GM13976 (cell line): ENCODE results near the gene CLEC16A.
"Not testable (repeated sequence)": the region's sequence is repeated elsewhere in the genome, so short reads cannot be mapped to it uniquely, and the experiment has no call there.

Experiments used
- DNase-seq: peaks from one replicate; pipeline ENCODE4 v3.0.0; 2012; ENCODE audit warnings: low spot score
- in situ Hi-C: fragments of 300-500 bp; cut with MboI; formaldehyde crosslinking; loops from one replicate; pipeline ENCODE4 v1.12.0; 2022; ENCODE audit warnings: low sequenced_read_pairs, mixed read lengths, inconsistent platforms; ENCODE audit not compliant: unreplicated experiment
- TF ChIP-seq, protein P1 (sequence below): IDR thresholded peaks from 2 replicates; pipeline ENCODE4 v1.5.1; 2012; ENCODE audit warnings: borderline replicate concordance, mild to moderate bottlenecking; ENCODE audit not compliant: insufficient read depth; ENCODE audit errors: extremely low read depth, missing control alignments, control extremely low read depth

CLEC16A gene

DNA sequence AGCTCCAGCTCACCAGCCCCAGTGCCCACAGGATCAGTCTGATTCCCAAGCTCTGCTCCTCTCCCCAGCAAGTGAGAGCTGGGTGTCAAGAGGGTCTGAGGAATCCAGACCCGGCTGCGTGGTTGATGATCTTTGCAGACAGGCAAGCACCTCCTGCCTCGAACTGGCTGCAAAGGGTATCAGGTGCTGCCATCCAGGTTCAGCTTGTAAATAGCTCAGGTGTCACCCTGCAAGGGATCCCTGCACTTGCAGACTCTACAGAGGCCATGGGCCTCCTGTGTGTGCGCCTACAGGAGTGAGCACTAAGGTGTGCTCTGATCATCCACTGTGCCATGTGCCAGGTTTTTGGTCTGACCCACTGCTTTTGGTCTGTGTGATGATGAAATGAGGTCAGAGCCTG is 18.3 kb upstream of the CLEC16A start:
- in situ Hi-C loops, result no loop called here
- no peak for DNase-seq
- TF ChIP-seq, protein P1, sequence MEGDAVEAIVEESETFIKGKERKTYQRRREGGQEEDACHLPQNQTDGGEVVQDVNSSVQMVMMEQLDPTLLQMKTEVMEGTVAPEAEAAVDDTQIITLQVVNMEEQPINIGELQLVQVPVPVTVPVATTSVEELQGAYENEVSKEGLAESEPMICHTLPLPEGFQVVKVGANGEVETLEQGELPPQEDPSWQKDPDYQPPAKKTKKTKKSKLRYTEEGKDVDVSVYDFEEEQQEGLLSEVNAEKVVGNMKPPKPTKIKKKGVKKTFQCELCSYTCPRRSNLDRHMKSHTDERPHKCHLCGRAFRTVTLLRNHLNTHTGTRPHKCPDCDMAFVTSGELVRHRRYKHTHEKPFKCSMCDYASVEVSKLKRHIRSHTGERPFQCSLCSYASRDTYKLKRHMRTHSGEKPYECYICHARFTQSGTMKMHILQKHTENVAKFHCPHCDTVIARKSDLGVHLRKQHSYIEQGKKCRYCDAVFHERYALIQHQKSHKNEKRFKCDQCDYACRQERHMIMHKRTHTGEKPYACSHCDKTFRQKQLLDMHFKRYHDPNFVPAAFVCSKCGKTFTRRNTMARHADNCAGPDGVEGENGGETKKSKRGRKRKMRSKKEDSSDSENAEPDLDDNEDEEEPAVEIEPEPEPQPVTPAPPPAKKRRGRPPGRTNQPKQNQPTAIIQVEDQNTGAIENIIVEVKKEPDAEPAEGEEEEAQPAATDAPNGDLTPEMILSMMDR, result no peak

DNA sequence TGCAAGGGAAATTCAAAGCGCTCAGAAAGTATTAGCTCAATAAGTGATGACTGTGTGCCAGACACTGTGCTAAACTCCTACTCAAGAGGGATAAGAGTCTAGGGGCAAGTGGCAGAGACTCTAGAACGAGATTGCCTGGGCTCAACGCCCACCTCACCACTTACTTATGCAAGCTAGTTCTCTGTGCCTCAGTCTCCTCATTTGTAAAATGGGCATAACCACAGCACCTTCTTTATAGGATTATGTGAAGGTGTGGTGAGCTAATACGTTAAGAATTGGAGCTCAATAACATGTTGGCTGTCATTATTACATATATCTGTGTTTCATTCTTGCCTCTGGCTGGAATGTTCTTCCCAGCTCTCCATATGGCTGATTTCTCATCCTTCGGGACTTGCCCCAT is 17.5 kb upstream of the CLEC16A start:
- in situ Hi-C loops, result no loop called here
- TF ChIP-seq, protein P1, result no peak
- DNase-seq, result no peak

DNA sequence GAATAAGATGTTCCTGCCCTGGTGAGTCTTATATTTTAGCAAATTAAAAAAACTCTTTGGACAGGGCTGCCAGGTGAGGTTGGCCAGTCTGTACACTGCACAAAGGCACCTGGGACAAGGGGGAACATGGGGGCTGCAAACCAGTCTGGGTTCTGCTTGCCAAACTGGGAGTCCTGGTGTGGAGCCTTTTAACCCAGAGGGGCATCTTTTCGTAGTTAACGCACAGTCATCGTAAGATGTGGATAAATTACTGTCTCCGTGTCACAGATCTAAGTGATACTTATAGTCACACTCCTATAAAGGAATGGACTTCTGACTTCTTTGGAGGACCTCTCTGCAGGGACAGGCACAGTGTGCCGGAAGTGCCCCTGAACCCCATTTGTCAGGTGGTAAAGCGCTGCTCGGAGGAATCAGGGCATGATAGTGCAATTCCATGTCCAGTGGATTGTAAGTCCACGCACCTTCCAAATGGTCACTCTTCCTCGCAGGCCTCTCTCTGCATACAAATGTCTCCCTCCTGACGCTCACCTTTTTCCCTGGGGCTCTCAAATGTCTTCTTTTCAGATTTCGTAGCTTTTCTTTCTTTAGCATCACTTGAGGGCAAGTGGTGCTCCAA is 16.8 kb upstream of the CLEC16A start:
- in situ Hi-C loops, result no loop called here

DNA sequence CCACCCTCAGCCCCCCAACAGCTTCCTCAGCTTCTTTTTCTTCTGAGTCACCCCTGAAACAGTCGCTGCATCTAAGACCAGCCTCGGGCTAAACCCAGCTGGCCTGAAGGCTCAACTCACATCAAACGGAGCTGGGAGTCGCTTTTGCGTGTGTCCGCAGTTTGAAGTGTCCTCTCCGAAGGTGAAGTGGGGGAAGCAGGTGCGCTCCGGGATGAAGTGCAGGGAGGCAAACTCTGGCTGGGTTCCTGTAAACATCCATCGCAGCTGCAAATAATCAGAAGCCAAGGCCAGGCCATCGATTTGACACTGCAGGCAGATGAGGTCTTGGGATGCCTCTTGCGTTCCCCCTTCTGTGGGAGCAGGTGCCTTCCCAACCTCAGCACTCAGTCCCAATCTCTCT is 15.3 kb upstream of the CLEC16A start:
- DNase-seq, in situ Hi-C loops: not testable (repeated sequence)

More for the DNA sequence above, 16.8 kb upstream of the CLEC16A start:
- no peak for DNase-seq
- TF ChIP-seq, protein P1, result no peak

DNA sequence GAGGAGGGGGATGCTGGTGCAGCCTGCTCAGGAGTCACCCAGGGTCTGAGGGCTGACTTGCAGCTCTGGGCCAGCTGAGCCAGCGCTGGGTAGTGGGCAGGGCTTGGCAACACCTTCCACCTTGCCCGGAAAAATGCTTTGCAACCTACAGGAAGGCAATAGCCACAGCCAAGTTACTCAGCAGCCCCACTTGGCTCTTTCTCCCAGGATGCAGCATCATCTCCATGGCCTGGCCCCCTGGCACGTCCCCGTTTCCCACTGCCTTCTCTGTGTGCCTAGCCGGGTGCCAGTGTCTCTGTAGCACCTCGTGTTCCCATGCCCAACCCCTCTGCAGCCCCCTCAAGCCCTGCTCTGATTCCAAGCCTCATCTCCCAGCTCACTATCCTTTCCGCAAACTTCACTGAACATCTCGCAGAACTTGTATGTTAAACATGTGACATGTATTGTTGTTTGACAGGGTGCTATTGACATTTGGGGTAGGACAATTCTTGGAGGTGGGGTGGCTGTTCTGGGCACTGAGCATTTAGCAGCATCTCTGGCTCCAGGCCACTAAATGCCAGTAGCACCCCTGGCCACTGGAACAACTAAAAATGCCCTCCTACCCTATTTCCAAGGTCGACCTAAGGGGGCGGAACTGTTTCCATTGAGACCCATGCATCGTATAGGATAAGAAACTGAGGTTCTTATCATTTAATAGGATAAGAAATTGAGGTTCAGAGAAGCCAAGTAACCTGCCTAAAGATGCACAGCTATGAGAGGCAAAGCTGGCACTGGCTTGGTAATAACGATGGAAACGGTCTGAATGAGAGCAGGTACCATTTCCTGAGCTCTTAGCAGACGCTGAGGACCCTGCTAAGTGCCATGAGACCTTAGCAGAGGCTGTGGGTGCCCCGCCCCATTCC is 14.3 kb upstream of the CLEC16A start:
- TF ChIP-seq, protein P1, result no peak
- in situ Hi-C loops, result loop anchor here (10.0 kb wide), 1 partner anchor 405 kb away; no protein-coding TSS in a partner anchor
- DNase-seq, result no peak

DNA sequence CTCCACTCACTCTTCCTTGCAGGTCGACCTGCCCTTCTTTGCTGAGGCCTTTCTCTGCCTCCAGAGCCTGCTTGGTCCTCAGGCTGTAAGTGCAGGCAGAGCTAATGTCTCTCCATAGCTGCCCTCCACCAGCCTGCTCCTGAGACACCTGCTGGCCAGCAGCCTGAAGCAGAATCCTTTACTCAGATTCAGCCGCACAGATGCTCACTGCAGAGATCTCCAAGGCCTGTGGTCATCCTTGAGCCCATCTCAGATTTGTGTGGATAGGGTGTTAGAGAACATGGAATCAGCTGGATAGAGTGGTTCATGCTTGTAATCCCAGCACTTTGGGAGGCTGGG is 13.6 kb upstream of the CLEC16A start:
- DNase-seq, result no peak
- TF ChIP-seq, protein P1, result peak; percentile 4
- in situ Hi-C loops, result loop anchor here (10.0 kb wide), 1 partner anchor 406 kb away; no protein-coding TSS in a partner anchor

DNA sequence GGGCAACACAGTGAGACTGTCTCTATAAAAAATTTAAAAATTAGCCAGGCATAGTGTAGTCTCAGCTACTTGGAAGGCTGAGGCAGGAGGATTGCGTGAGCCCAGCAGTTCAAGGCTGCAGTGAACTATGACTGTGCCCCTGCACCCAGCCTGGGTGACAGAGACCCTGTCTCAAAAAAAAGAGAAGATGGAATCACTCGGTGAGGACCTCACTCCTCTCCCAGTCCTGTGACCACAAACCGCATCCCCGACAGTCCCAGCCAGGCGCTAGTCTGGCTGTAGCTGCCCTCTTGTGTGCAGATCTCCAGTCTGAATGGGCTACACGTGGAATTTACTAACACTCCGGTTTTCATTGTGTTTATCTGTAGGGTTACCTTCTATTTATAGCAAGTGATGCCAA is 13.2 kb upstream of the CLEC16A start:
- in situ Hi-C loops, result loop anchor here (10.0 kb wide), 1 partner anchor 406 kb away; no protein-coding TSS in a partner anchor
- TF ChIP-seq, protein P1, result no peak
- DNase-seq, result no peak
